ENCODE measurements around the gene EPRS1. TPM values are rescaled to one million over a fixed set of nuclear protein-coding genes. Genes with fewer than 3 reads are reported as not detected.

EPRS1 gene
- total and polyA plus RNA-seq, 9 of the 15 experiments (the other 6 are each of a cell fraction or from before 2014, with no cell fraction given), result 129 to 291 (median 248) TPM

DNA sequence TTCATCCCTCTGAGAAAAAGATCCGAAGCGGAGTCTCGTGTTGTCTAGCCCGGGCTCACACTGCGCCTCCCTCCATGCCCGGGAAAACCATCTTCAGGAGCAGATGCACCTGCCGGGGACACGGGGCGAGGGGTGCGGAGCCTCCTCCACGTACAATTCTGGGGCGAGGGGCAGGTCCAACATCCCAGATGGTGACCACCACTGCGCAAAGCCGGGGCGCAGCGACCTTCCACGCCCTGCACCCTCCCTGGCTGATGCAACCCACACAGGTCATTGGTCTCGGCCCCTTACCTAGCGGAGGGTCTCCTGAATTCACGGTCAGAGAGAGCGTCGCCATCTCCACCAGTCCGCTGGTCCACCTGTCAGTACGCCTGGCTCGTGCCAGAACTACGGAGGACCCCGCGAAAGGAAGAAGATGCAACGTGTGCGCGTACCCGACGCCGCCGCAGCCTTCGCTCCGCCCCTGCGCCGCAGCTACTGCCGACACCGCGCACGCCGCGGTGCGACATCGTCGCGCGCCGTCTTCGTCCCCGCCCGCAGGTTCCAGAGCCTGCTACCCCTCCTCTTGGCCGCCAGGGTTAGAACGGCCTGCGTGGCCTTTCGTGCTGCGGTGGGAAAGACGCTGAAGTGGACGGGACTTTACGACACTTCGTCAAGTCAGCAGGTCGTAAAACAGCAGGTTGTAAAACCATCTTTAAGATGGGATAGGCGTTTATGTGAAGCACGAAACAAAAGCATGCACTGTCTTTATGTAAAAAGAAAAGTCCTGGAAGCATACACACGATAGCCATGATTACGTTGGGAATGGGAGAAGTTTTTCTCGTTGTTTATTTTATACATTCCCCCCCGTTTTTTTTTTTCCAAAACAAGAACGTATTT, at the start of gene EPRS1 (continued):
- TF ChIP-seq, protein P1, sequence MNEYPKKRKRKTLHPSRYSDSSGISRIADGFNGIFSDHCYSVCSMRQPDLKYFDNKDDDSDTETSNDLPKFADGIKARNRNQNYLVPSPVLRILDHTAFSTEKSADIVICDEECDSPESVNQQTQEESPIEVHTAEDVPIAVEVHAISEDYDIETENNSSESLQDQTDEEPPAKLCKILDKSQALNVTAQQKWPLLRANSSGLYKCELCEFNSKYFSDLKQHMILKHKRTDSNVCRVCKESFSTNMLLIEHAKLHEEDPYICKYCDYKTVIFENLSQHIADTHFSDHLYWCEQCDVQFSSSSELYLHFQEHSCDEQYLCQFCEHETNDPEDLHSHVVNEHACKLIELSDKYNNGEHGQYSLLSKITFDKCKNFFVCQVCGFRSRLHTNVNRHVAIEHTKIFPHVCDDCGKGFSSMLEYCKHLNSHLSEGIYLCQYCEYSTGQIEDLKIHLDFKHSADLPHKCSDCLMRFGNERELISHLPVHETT (CRISPR knock-in tag; conservative IDR thresholded peaks at IDR 0.05 in 1 of 2, IDR thresholded peaks at IDR 0.05 in 1 of 2), result peak in 1 of 2 experiments; percentile 89; a peak in 2 of 4 replicates
- TF ChIP-seq, protein P2, sequence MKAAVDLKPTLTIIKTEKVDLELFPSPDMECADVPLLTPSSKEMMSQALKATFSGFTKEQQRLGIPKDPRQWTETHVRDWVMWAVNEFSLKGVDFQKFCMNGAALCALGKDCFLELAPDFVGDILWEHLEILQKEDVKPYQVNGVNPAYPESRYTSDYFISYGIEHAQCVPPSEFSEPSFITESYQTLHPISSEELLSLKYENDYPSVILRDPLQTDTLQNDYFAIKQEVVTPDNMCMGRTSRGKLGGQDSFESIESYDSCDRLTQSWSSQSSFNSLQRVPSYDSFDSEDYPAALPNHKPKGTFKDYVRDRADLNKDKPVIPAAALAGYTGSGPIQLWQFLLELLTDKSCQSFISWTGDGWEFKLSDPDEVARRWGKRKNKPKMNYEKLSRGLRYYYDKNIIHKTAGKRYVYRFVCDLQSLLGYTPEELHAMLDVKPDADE (conservative IDR thresholded peaks at IDR 0.05; ENCODE audit: control insufficient read depth, low read depth, low read length), result peak; percentile 54; the same call in 1 of the 2 replicates
- no peak for TF ChIP-seq TCFL5 (CRISPR knock-in tag; conservative IDR thresholded peaks at IDR 0.05)
- TF ChIP-seq CBX5 (IDR thresholded peaks at IDR 0.05; ENCODE audit: borderline replicate concordance, low read depth), result no peak
- TF ChIP-seq, protein P3, sequence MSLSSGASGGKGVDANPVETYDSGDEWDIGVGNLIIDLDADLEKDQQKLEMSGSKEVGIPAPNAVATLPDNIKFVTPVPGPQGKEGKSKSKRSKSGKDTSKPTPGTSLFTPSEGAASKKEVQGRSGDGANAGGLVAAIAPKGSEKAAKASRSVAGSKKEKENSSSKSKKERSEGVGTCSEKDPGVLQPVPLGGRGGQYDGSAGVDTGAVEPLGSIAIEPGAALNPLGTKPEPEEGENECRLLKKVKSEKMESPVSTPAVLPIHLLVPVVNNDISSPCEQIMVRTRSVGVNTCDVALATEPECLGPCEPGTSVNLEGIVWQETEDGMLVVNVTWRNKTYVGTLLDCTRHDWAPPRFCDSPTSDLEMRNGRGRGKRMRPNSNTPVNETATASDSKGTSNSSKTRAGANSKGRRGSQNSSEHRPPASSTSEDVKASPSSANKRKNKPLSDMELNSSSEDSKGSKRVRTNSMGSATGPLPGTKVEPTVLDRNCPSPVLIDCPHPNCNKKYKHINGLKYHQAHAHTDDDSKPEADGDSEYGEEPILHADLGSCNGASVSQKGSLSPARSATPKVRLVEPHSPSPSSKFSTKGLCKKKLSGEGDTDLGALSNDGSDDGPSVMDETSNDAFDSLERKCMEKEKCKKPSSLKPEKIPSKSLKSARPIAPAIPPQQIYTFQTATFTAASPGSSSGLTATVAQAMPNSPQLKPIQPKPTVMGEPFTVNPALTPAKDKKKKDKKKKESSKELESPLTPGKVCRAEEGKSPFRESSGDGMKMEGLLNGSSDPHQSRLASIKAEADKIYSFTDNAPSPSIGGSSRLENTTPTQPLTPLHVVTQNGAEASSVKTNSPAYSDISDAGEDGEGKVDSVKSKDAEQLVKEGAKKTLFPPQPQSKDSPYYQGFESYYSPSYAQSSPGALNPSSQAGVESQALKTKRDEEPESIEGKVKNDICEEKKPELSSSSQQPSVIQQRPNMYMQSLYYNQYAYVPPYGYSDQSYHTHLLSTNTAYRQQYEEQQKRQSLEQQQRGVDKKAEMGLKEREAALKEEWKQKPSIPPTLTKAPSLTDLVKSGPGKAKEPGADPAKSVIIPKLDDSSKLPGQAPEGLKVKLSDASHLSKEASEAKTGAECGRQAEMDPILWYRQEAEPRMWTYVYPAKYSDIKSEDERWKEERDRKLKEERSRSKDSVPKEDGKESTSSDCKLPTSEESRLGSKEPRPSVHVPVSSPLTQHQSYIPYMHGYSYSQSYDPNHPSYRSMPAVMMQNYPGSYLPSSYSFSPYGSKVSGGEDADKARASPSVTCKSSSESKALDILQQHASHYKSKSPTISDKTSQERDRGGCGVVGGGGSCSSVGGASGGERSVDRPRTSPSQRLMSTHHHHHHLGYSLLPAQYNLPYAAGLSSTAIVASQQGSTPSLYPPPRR (CRISPR knock-in tag; IDR thresholded peaks at IDR 0.05; ENCODE audit: borderline replicate concordance), result 0 out of 2 replicates have a peak, but pooled peaks have one; percentile 7
- no peak for TF ChIP-seq ILF3 (IDR thresholded peaks at IDR 0.05; ENCODE audit: borderline replicate concordance)
- TF ChIP-seq NRF1 (conservative IDR thresholded peaks at IDR 0.05 in 1 of 2, IDR thresholded peaks at IDR 0.05 in 1 of 2), result peak; percentile 94 to 95
- TF ChIP-seq ZNF75A (CRISPR knock-in tag; IDR thresholded peaks at IDR 0.05), result 0 out of 2 replicates have a peak, but pooled peaks have one; percentile 22
- no peak for TF ChIP-seq ZNF408 (CRISPR knock-in tag; IDR thresholded peaks at IDR 0.05; ENCODE audit: low read depth)
- TF ChIP-seq RBM34 (IDR thresholded peaks at IDR 0.05; ENCODE audit: borderline replicate concordance, insufficient read depth, low read length), result no peak
- peak; percentile 67 to 86; a peak in 2 of 4 replicates for TF ChIP-seq SIN3A (IDR thresholded peaks at IDR 0.05; ENCODE audit: borderline replicate concordance in 2 of 2, control insufficient read depth in 1 of 2, low read depth in 2 of 2, low read length in 2 of 2)
- peak; percentile 21 for TF ChIP-seq ARHGAP35 (IDR thresholded peaks at IDR 0.05; ENCODE audit: partially characterized antibody)
- peak; percentile 48; the same call in 1 of the 2 replicates for TF ChIP-seq ZNF212 (CRISPR knock-in tag; IDR thresholded peaks at IDR 0.05)
- no peak; the same call in 1 of the 2 replicates for TF ChIP-seq POLR2AphosphoS5 (IDR thresholded peaks at IDR 0.05; ENCODE audit: control insufficient read depth, insufficient read depth, low read depth, low read length)
- TF ChIP-seq HCFC1 (IDR thresholded peaks at IDR 0.05; ENCODE audit: low read depth, low read length), result peak; percentile 85
- no peak for TF ChIP-seq PURB (CRISPR knock-in tag; IDR thresholded peaks at IDR 0.05; ENCODE audit: low read depth)
